Measurements from ENCODE around the gene DLEC1.
"Not testable (repeated sequence)": the region's sequence is repeated elsewhere in the genome, so short reads cannot be mapped to it uniquely, and the experiment has no call there.

DLEC1 gene

DNA sequence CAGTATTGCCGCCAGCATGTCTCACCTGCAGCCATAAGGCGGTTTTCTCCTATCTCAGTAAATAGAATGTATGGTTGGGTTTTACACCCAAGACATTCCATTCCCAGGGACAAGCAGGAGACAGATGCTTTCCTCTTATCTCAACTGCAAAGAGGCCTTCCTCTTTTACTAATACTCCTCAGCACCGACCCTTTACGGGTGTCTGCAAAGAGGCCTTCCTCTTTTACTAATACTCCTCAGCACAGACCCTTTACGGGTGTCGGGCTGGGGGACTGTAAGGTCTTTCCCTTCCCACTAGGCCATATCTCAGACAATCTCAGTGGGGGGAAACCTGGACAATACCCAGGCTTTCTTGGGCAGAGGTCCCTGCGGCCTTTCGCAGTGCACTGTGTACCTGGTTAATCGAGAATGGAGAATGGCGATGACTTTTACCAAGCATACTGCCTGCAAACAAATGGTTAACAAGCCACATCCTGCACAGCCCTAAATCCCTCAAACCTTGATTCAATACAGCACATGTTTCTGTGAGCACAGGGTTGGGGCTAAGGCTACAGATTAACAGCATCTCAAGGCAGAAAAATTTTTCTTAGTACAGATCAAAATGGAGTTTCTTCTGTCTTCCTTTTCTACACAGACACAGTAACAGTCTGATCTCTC, 96.7 kb downstream of the DLEC1 start:
- Histone ChIP-seq H3K9ac (ENCODE audit: low read length in 2 of 2) (peak overlapping the region; percentile 80 to 84), H3K4me3 (ENCODE audit: low read length in 2 of 2) (peak overlapping the region; percentile 80 to 96), H3K36me3 (ENCODE audit: control insufficient read depth in 2 of 2, insufficient read depth in 2 of 2, low read length in 2 of 2) (peaks cover 28 to 32% of the 10 kb centered on the region in 2 donors), H3K4me1 (ENCODE audit: control insufficient read depth, insufficient read depth, low read length) (peaks cover 39% of the 10 kb centered on the region)
- not testable (repeated sequence) for H3K27ac ChIP-seq (ENCODE audit: low read length); H3K9me3 ChIP-seq (ENCODE audit: control insufficient read depth in 2 of 2, low read length in 2 of 2); H3K27me3 ChIP-seq (ENCODE audit: control insufficient read depth in 1 of 2, insufficient read depth in 2 of 2, low read length in 2 of 2)

DNA sequence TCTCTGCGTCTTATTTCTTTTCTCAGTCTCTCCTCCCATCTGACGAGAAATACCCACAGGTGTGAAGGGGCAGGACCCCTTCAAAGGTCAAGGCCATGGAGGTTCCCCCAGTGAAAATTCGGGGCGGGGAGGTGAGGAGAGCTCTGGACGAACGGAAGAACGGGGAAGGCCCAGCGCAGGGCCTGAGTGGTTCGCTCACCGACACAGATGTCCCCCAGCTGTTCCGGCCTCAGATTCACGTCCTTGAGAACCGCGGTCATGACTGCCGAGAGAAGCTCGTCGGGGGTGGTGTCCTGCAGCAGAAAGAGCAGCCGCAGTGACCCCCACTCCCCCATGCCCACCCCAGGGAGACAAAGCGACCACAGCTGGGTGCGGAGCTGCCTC, 97.4 kb downstream of the DLEC1 start:
- Histone ChIP-seq H3K27ac (ENCODE audit: low read length) (peak overlapping the region; percentile 94), H3K4me3 (ENCODE audit: low read length in 2 of 2) (peak overlapping the region; percentile 80 to 96), H3K4me1 (ENCODE audit: control insufficient read depth, insufficient read depth, low read length) (peaks cover 39% of the 10 kb centered on the region), H3K9ac (ENCODE audit: low read length in 2 of 2) (peak overlapping the region; percentile 80 to 84), H3K36me3 (ENCODE audit: control insufficient read depth in 2 of 2, insufficient read depth in 2 of 2, low read length in 2 of 2) (peaks cover 26 to 33% of the 10 kb centered on the region in 2 donors), H3K9me3 (ENCODE audit: control insufficient read depth in 2 of 2, low read length in 2 of 2) (no peaks in the 10 kb centered on the region), H3K27me3 (ENCODE audit: control insufficient read depth in 1 of 2, insufficient read depth in 2 of 2, low read length in 2 of 2) (no peaks in the 10 kb centered on the region)

DNA sequence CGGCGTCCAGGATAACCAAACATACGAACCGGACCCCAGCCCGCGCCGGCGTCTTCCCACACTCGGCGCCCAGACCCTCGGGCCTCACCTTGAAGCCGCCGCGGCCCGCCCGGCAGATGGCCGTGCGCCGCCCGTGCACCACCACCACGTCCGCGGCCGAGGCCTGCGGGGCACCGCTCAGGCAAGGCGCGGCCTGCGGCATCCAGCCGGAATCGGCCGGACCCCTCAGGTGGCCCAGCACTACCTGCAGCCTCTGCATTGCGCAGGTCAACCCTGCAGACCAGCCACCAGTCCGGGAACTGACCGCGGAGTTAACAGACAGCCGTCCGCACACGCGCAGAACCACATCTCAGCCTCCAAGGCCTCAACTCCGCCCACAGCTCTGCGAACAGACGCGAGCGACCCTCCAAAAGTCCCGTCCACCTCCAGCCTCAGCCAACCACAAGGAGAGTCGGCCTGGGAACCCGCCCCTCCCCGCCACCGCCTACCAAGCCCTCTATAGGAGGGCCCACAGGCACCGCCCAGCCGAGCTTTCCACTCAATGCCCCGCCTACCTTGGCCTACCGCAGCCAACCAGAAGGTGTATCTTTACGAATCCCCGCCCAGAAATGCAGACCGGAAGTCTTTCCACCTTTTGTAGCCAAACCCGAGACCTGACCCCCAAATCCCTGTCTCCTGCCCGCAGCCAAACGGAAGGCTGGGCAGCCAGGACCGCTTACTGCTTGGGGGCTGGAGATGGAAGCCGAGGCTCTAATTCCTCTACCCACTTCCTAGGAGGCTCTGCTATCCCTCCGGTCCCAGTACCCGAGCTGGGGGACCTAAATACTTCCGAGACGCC, 98.0 kb downstream of the DLEC1 start, which contains the start of gene ACAA1:
Gene ACAA1 (minus strand): TSS at position 351 of the 838 bp plus-strand sequence. CDS start 92 bp downstream, at position 259.
- peaks cover 24 to 33% of the 10 kb centered on the region in 2 donors for H3K36me3 ChIP-seq (ENCODE audit: control insufficient read depth in 2 of 2, insufficient read depth in 2 of 2, low read length in 2 of 2)
- H3K9me3 ChIP-seq (ENCODE audit: control insufficient read depth in 2 of 2, low read length in 2 of 2): no peaks in the 10 kb centered on the region
- H3K27me3 ChIP-seq (ENCODE audit: control insufficient read depth in 1 of 2, insufficient read depth in 2 of 2, low read length in 2 of 2): no peaks in the 10 kb centered on the region
- peaks cover 39% of the 10 kb centered on the region for H3K4me1 ChIP-seq (ENCODE audit: control insufficient read depth, insufficient read depth, low read length)
- peak within 1 kb of the TSS; percentile 80 to 86 for H3K9ac ChIP-seq (ENCODE audit: low read length in 2 of 2)
- peak within 1 kb of the TSS; percentile 94 for H3K27ac ChIP-seq (ENCODE audit: low read length)
- H3K4me3 ChIP-seq (ENCODE audit: low read length in 2 of 2): peak within 1 kb of the TSS; percentile 80 to 96

DNA sequence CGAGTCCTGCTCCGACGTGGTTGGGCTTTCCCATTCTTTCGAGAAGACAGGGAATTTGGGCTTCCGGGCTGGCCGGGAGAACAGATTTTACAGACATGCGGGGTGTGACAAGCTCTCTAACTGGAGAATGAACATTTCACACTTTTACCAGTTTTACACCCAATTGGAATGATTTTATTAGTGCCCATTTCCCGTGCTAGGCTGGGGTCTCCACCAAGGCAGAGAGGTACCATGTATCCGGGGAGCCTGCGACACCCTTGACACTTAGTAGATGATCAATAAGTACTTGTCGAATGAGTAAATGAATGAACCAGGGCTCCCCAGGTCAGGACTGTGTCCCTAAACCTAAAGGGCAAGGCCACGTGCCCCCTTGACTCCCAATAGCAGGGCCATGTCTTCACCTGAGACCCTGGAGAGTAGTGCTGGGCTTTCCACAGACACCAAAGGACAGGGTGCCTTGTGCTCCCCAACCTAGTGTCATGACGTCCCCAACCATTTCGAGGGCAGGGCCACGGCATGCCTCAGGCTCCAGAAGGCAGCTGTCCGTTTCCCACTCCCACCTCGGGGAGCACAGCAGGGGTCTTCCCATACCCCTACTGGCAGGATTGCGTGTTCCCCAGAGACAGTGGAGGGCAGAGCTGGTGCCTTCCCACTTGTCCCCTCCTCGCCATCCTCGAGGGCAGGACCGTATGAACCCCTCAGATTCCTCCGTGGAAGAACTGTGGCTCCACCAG, 98.8 kb downstream of the DLEC1 start:
- Histone ChIP-seq H3K27ac (ENCODE audit: low read length) (peak overlapping the region; percentile 94), H3K9me3 (ENCODE audit: control insufficient read depth in 2 of 2, low read length in 2 of 2) (no peaks in the 10 kb centered on the region), H3K9ac (ENCODE audit: low read length in 2 of 2) (peak overlapping the region; percentile 72 to 86), H3K36me3 (ENCODE audit: control insufficient read depth in 2 of 2, insufficient read depth in 2 of 2, low read length in 2 of 2) (peaks cover 20 to 26% of the 10 kb centered on the region in 2 donors), H3K4me1 (ENCODE audit: control insufficient read depth, insufficient read depth, low read length) (peaks cover 39% of the 10 kb centered on the region), H3K4me3 (ENCODE audit: low read length in 2 of 2) (peak overlapping the region; percentile 42 to 96), H3K27me3 (ENCODE audit: control insufficient read depth in 1 of 2, insufficient read depth in 2 of 2, low read length in 2 of 2) (no peaks in the 10 kb centered on the region)

DNA sequence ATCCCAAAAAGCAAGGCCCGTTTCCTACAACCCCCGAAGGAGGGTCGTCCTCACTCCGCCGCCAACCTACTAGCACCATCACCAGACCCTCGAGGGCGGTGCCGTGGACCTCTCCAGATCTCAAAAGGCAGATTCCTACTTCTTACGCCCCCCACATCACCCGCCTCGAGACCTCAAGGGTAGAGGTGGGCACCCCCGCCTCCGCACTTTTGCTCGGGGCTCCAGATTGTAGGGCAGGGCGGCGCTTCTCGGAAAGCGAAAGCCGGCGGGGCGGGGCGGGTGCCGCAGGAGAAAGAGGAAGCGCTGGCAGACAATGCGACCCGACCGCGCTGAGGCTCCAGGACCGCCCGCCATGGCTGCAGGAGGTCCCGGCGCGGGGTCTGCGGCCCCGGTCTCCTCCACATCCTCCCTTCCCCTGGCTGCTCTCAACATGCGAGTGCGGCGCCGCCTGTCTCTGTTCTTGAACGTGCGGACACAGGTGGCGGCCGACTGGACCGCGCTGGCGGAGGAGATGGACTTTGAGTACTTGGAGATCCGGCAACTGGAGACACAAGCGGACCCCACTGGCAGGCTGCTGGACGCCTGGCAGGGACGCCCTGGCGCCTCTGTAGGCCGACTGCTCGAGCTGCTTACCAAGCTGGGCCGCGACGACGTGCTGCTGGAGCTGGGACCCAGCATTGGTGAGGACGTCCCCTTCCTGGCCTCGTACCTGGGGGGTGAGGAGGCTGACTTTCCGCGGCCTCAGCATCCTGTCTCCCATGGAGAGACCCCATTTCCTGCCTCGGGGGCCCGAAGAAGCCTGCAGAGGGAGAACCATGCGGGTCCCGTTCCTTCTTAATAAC, 99.6 kb downstream of the DLEC1 start, which contains the start of gene MYD88:
Gene MYD88 (plus strand): TSS at position 313 of the 842 bp plus-strand sequence. CDS start 40 bp downstream, at position 353.
- Histone ChIP-seq H3K9ac (ENCODE audit: low read length in 2 of 2) (peak within 1 kb of the TSS; percentile 72 to 86), H3K27me3 (ENCODE audit: control insufficient read depth in 1 of 2, insufficient read depth in 2 of 2, low read length in 2 of 2) (peaks cover 0 to 2% of the 10 kb centered on the region in 2 donors), H3K4me3 (ENCODE audit: low read length in 2 of 2) (peak within 1 kb of the TSS; percentile 42 to 96), H3K27ac (ENCODE audit: low read length) (peak within 1 kb of the TSS; percentile 94), H3K9me3 (ENCODE audit: control insufficient read depth in 2 of 2, low read length in 2 of 2) (no peaks in the 10 kb centered on the region), H3K4me1 (ENCODE audit: control insufficient read depth, insufficient read depth, low read length) (peaks cover 39% of the 10 kb centered on the region), H3K36me3 (ENCODE audit: control insufficient read depth in 2 of 2, insufficient read depth in 2 of 2, low read length in 2 of 2) (peaks cover 12 to 18% of the 10 kb centered on the region in 2 donors)

DNA sequence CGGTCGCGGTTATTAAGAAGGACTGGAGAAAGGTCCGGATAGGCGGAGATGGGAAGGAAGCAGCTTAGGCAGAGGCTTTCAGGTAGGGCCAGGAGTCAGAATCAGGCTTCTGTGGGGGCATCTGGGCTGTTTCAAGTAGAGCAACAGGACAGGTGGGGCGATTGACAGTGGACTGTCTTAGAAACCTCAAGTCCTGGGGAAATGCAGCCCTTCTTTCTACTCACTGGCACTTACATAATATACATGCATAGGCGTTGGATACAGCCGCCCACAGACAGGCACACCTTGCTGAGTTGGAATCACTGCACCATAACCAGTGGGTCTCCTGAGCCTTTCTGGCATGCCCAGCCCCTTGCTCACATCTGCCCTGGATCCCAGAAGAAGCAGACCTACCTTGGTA, 100.2 kb downstream of the DLEC1 start:
- Histone ChIP-seq H3K4me3 (ENCODE audit: low read length in 2 of 2) (peak overlapping the region; percentile 42 to 96), H3K27ac (ENCODE audit: low read length) (peak overlapping the region; percentile 94), H3K27me3 (ENCODE audit: control insufficient read depth in 1 of 2, insufficient read depth in 2 of 2, low read length in 2 of 2) (peaks cover 0 to 2% of the 10 kb centered on the region in 2 donors), H3K36me3 (ENCODE audit: control insufficient read depth in 2 of 2, insufficient read depth in 2 of 2, low read length in 2 of 2) (peaks cover 6 to 14% of the 10 kb centered on the region in 2 donors), H3K9ac (ENCODE audit: low read length in 2 of 2) (peak overlapping the region; percentile 72 to 86), H3K9me3 (ENCODE audit: control insufficient read depth in 2 of 2, low read length in 2 of 2) (no peaks in the 10 kb centered on the region), H3K4me1 (ENCODE audit: control insufficient read depth, insufficient read depth, low read length) (peaks cover 39% of the 10 kb centered on the region)

DNA sequence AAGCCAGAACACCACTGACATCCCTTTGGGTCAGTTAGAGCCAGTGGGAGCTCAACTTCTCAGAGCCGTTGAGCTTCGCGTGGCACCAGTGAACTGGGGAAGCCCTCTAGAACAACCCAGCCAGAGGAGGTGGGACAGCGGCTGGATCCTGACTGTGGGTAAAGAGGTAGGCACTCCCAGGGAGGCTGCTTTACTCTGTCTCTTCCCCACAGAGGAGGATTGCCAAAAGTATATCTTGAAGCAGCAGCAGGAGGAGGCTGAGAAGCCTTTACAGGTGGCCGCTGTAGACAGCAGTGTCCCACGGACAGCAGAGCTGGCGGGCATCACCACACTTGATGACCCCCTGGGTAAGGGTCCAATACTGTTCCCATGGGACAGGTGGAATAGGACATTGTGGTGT, 100.6 kb downstream of the DLEC1 start:
- peak overlapping the region; percentile 72 to 86 for H3K9ac ChIP-seq (ENCODE audit: low read length in 2 of 2)
- peaks cover 0 to 2% of the 10 kb centered on the region in 2 donors for H3K27me3 ChIP-seq (ENCODE audit: control insufficient read depth in 1 of 2, insufficient read depth in 2 of 2, low read length in 2 of 2)
- no peak overlapping the region for H3K27ac ChIP-seq (ENCODE audit: low read length)
- peaks cover 4 to 14% of the 10 kb centered on the region in 2 donors for H3K36me3 ChIP-seq (ENCODE audit: control insufficient read depth in 2 of 2, insufficient read depth in 2 of 2, low read length in 2 of 2)
- peaks cover 39% of the 10 kb centered on the region for H3K4me1 ChIP-seq (ENCODE audit: control insufficient read depth, insufficient read depth, low read length)
- H3K9me3 ChIP-seq (ENCODE audit: control insufficient read depth in 2 of 2, low read length in 2 of 2): no peaks in the 10 kb centered on the region
- peak overlapping the region; percentile 42 to 96 for H3K4me3 ChIP-seq (ENCODE audit: low read length in 2 of 2)

DNA sequence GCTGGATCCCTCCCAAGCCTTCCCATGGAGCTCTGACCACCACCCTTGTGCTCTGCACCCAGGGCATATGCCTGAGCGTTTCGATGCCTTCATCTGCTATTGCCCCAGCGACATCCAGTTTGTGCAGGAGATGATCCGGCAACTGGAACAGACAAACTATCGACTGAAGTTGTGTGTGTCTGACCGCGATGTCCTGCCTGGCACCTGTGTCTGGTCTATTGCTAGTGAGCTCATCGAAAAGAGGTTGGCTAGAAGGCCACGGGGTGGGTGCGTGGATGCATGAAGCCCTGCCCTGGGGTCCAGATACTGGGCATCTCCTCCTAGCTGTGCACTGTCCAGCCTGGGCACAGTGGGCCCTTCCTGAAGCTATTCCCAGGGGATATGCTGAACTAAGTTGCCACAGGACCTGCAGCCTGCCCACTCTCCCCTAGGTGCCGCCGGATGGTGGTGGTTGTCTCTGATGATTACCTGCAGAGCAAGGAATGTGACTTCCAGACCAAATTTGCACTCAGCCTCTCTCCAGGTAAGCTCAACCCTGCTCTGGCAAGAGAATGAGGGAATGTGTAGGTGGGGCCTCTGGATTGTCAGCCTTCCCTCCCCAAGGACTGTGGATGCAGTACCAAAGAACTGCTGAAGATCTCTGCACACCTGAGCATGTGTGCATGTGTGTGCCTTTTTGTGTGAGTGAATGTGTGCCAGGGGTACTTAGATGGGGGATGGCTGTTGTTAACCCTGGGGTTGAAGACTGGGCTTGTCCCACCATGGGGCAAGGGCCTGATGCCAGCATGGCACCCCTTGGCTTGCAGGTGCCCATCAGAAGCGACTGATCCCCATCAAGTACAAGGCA, 101.5 kb downstream of the DLEC1 start:
- Histone ChIP-seq H3K36me3 (ENCODE audit: control insufficient read depth in 2 of 2, insufficient read depth in 2 of 2, low read length in 2 of 2) (peaks cover 4 to 14% of the 10 kb centered on the region in 2 donors), H3K27ac (ENCODE audit: low read length) (no peak overlapping the region), H3K4me1 (ENCODE audit: control insufficient read depth, insufficient read depth, low read length) (peaks cover 34% of the 10 kb centered on the region), H3K27me3 (ENCODE audit: control insufficient read depth in 1 of 2, insufficient read depth in 2 of 2, low read length in 2 of 2) (peaks cover 0 to 2% of the 10 kb centered on the region in 2 donors), H3K9me3 (ENCODE audit: control insufficient read depth in 2 of 2, low read length in 2 of 2) (no peaks in the 10 kb centered on the region), H3K4me3 (ENCODE audit: low read length in 2 of 2) (peak overlapping the region in 1 of 2 donors; percentile 15), H3K9ac (ENCODE audit: low read length in 2 of 2) (no peak overlapping the region)

DNA sequence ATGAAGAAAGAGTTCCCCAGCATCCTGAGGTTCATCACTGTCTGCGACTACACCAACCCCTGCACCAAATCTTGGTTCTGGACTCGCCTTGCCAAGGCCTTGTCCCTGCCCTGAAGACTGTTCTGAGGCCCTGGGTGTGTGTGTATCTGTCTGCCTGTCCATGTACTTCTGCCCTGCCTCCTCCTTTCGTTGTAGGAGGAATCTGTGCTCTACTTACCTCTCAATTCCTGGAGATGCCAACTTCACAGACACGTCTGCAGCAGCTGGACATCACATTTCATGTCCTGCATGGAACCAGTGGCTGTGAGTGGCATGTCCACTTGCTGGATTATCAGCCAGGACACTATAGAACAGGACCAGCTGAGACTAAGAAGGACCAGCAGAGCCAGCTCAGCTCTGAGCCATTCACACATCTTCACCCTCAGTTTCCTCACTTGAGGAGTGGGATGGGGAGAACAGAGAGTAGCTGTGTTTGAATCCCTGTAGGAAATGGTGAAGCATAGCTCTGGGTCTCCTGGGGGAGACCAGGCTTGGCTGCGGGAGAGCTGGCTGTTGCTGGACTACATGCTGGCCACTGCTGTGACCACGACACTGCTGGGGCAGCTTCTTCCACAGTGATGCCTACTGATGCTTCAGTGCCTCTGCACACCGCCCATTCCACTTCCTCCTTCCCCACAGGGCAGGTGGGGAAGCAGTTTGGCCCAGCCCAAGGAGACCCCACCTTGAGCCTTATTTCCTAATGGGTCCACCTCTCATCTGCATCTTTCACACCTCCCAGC, 102.4 kb downstream of the DLEC1 start:
- no peak overlapping the region for H3K9ac ChIP-seq (ENCODE audit: low read length in 2 of 2)
- peaks cover 4 to 14% of the 10 kb centered on the region in 2 donors for H3K36me3 ChIP-seq (ENCODE audit: control insufficient read depth in 2 of 2, insufficient read depth in 2 of 2, low read length in 2 of 2)
- peaks cover 0 to 2% of the 10 kb centered on the region in 2 donors for H3K27me3 ChIP-seq (ENCODE audit: control insufficient read depth in 1 of 2, insufficient read depth in 2 of 2, low read length in 2 of 2)
- peaks cover 0 to 3% of the 10 kb centered on the region in 2 donors for H3K9me3 ChIP-seq (ENCODE audit: control insufficient read depth in 2 of 2, low read length in 2 of 2)
- no peak overlapping the region for H3K4me3 ChIP-seq (ENCODE audit: low read length in 2 of 2)
- no peak overlapping the region for H3K27ac ChIP-seq (ENCODE audit: low read length)
- H3K4me1 ChIP-seq (ENCODE audit: control insufficient read depth, insufficient read depth, low read length): peaks cover 26% of the 10 kb centered on the region
